Choroid plexus epithelial cell (primary cell): ENCODE measurements around the gene CABP4.

ENCODE experiments used
- DNase-seq: peaks from one replicate; pipeline ENCODE4 v3.0.0-alpha.2; 2010; ENCODE audit warnings: low read depth
- H3K4me3 ChIP-seq: 2 replicates; pipeline ENCODE4 v1.5.1; 2011; ENCODE audit warnings: low read depth, mild to moderate bottlenecking, control low read depth, low read length, moderate library complexity
- TF ChIP-seq, protein P1 (sequence below): conservative IDR thresholded peaks from 2 replicates; pipeline ENCODE4 v1.5.1; 2011; ENCODE audit warnings: low read depth, mild to moderate bottlenecking, control low read depth, inconsistent platforms, low read length, moderate library complexity

Gene CABP4

DNA sequence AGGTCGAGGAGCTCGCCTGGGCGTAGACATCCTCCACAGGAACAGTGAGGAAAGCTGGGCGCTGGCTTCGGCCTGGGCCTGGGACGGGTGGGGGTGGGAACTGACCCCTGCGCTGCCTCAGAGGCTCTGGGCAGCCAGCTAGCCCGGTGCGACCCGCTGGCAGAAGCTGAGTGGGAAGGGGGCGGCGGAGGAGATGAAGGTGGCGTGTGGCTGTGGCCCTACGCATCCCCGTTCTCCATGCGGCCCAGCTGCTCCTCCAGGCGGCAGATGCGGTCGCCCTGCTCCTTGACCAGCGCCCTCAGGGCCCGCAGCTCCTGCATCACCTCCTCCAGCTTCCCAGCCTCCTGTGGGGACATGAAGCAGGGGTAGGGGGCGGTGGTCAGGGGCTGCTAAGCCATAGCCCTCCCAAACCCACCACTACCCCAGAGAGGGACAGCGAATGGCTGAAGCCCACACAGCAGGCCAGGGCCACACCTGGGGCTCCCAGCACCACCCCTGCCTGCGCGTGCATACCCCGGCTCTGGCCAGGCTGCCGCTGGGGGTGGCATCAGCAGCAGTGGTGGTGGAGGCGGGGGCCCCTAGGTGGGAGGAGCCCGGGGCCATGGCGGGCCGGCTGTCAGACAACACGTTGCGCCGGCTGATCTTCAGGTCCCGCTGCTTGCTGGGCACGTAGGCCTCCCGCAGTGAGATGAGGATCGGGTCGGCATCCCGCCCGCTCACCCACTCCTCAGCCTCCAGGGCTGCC, 16.8 kb upstream of the CABP4 start:
- TF ChIP-seq, protein P1, sequence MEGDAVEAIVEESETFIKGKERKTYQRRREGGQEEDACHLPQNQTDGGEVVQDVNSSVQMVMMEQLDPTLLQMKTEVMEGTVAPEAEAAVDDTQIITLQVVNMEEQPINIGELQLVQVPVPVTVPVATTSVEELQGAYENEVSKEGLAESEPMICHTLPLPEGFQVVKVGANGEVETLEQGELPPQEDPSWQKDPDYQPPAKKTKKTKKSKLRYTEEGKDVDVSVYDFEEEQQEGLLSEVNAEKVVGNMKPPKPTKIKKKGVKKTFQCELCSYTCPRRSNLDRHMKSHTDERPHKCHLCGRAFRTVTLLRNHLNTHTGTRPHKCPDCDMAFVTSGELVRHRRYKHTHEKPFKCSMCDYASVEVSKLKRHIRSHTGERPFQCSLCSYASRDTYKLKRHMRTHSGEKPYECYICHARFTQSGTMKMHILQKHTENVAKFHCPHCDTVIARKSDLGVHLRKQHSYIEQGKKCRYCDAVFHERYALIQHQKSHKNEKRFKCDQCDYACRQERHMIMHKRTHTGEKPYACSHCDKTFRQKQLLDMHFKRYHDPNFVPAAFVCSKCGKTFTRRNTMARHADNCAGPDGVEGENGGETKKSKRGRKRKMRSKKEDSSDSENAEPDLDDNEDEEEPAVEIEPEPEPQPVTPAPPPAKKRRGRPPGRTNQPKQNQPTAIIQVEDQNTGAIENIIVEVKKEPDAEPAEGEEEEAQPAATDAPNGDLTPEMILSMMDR = no peak
- no peak overlapping the region for H3K4me3 ChIP-seq
- DNase-seq = no peak

DNA sequence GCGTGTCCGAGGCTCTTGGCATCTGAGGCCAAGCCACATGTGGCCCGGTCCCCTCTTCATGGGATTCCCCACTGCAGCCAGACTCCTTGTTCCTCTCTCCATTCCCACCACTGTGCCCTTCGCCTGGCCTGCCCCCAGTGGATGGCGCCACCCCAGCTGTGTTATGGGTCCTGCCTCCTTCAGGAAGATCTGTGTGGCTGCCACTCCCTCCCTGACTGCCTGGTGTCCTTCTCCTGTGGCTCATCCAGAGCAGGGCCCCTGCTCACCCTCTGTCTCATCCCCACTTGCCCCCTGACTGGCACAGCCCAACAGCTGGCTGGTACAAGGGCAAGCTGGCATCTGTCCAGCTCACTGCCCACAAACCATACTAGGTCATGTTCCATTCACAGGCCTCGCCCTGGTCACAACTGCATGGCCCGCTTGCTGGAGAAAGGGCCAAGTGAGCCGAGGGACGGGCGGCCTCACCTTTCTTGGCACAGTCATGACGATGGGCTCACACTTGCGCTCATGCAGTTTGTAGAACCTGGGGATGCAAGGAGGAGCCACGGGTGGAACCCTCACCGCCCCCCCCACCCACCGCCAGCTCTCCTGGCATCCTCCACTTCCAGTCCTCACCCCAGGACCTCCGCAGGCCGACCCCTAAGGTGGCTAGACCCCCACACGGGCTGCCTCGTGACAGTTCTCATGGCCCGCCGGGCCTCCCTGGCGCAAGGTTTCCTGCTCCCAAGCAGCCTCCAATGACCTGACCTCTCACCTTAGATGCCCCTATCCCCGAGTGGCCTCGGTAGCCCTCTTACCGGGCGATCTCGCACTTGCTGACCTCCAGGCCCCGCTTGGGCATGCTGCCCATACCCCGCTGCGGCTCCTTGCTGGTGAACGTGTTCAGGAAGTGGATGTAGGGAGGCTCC, 15.6 kb upstream of the CABP4 start:
- TF ChIP-seq, protein P1 = peak; percentile 22
- no peak for DNase-seq
- no peak overlapping the region for H3K4me3 ChIP-seq

DNA sequence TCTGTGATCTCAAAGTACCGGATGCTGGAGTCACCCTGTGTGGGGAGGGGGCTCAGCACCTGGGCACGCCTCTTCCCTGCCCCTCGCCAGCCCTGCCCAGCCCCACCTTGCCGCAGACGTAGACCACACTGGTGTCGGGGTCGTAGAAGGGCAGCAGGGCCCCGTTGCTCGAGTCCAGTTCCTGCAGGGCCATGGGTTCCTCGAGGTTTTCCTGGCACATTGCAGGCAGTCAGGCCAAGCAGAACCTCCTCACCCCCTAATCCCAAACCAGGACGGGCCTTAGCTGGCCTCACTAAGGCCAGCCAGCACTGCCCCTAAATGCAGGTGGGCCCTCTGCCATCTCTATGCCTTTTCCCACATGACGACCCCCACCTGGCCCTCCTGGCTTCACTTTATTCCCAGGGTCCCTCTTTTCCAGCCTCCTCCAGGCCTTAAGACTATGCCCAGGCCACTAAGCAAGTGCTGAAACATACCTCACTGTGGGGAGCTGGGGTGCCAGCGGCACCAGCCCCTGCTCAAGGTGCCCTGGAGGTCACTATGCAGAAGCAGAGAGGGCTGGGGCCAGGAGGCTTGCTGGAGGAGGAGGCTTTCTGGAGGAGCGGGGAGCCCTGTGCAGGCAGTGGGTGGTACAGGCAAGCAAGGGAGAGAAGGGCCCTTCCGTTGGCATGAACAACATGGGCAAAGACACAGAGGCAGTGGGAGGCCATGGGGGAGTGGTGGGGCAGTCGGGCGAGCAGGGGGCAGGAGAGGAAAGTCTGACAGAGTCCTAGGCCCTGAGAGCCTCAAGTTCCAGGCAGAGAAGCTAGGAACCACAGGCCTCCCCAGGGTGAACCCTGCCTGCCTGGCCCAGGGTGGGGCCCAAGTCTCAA, 14.7 kb upstream of the CABP4 start:
- no peak for DNase-seq
- H3K4me3 ChIP-seq = no peak overlapping the region
- TF ChIP-seq, protein P1 = no peak

DNA sequence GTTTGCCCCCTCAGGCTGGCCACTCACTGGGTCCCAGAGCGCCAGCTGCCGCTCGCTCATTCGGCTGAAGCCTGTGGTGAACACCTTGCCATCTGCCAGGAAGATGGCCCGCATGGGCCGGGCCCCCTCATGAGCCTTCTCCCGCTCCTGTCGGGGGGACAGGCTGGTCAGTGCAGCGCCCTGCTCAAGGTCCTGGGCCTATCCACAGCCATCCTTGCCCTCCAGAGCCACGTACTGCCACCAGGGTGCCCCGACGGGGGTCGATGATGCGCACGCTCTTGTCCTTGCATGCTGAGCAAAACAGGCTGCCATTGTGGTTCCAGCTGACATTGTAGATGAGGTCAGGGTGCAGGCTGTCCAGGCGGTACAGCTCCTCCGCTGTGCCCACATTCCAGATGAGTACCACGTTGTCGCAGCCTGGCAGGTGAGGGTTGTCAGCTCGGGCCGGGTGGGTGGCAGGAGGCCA, 14.0 kb upstream of the CABP4 start:
- TF ChIP-seq, protein P1 = no peak
- DNase-seq = no peak
- no peak overlapping the region for H3K4me3 ChIP-seq

DNA sequence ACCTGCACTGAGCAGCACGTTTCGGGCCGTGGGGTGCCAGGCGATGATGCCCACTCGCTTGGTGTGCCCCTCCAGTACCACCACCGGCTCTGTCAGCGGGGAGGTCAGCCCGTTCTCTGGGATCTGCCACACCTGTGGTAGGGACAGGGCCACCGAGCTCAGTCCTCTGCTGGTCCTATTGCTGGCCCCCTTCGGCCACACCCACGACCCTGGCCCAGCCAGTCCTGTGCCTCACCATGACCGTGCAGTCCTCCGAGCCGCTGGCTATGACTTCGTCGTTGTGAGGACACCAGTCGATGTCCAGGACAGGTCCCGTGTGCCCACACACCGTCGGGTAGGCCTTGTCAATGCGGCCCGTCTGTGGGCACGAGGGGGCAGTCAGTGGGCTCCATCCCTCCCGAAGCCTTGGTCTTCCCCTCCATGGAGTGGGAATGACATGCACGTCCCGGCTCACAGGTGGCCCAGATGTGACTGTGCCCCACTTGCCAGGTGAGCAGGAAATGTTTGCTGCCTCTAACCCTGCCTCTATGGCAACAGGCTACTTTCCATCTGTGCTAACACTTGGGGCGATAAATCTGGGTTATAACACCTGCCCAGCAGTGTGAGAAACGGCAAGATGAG, 13.3 kb upstream of the CABP4 start:
- no peak for DNase-seq
- H3K4me3 ChIP-seq = no peak overlapping the region
- TF ChIP-seq, protein P1 = no peak
